ENCODE measurements around the gene GART.

Gene GART

GRCh38 chr21:33562389-33562788 lies 20.5 kb upstream of the GART start:
- Histone ChIP-seq H3K36me3 (ENCODE audit: insufficient read depth, low read length) (peaks cover 74% of the 10 kb centered on the region), H3K9me3 (ENCODE audit: insufficient read depth, low read depth, low read length) (no peaks in the 10 kb centered on the region), H3K9me2 (replicated peaks; ENCODE audit: low read depth, low read length) (no peaks in the 10 kb centered on the region), H2AFZ (ENCODE audit: low read length) (no peak overlapping the region), H4K20me1 (ENCODE audit: insufficient read depth, low read length, poor library complexity, severe bottlenecking) (peaks cover 61% of the 10 kb centered on the region), H3K4me3 (ENCODE audit: low read length, poor library complexity, severe bottlenecking) (no peak overlapping the region), H3K79me2 (ENCODE audit: insufficient read depth, low read length) (peaks cover 72% of the 10 kb centered on the region), H3K27me3 (ENCODE audit: insufficient read depth, low read length, poor library complexity, severe bottlenecking) (no peaks in the 10 kb centered on the region), H3K4me1 (ENCODE audit: insufficient read depth, low read length, poor library complexity, severe bottlenecking) (peaks cover 1% of the 10 kb centered on the region), H3K9ac (ENCODE audit: low read depth, low read length, poor library complexity, severe bottlenecking) (no peak overlapping the region), H3K4me2 (ENCODE audit: low read depth, low read length, poor library complexity, severe bottlenecking) (no peak overlapping the region), H3F3A (ENCODE audit: low read depth) (no peaks in the 10 kb centered on the region; the same call in 1 of the 2 replicates)
- no peak for TF ChIP-seq CTCF (conservative IDR thresholded peaks at IDR 0.05; ENCODE audit: low read length)
- TF ChIP-seq EZH2phosphoT487 (IDR thresholded peaks at IDR 0.05; ENCODE audit: borderline replicate concordance): no peak

GRCh38 chr21:33561373-33561772 lies 19.5 kb upstream of the GART start:
- peaks cover 68% of the 10 kb centered on the region for H4K20me1 ChIP-seq (ENCODE audit: insufficient read depth, low read length, poor library complexity, severe bottlenecking)
- no peaks in the 10 kb centered on the region; the same call in 1 of the 2 replicates for H3F3A ChIP-seq (ENCODE audit: low read depth)
- peaks cover 10% of the 10 kb centered on the region for H3K4me1 ChIP-seq (ENCODE audit: insufficient read depth, low read length, poor library complexity, severe bottlenecking)
- H3K4me3 ChIP-seq (ENCODE audit: low read length, poor library complexity, severe bottlenecking): no peak overlapping the region
- TF ChIP-seq EZH2phosphoT487 (IDR thresholded peaks at IDR 0.05; ENCODE audit: borderline replicate concordance): no peak
- TF ChIP-seq CTCF (conservative IDR thresholded peaks at IDR 0.05; ENCODE audit: low read length): no peak
- no peak overlapping the region for H2AFZ ChIP-seq (ENCODE audit: low read length)
- H3K9me2 ChIP-seq (replicated peaks; ENCODE audit: low read depth, low read length): no peaks in the 10 kb centered on the region
- no peaks in the 10 kb centered on the region for H3K27me3 ChIP-seq (ENCODE audit: insufficient read depth, low read length, poor library complexity, severe bottlenecking)
- H3K4me2 ChIP-seq (ENCODE audit: low read depth, low read length, poor library complexity, severe bottlenecking): no peak overlapping the region
- H3K79me2 ChIP-seq (ENCODE audit: insufficient read depth, low read length): peaks cover 82% of the 10 kb centered on the region
- H3K36me3 ChIP-seq (ENCODE audit: insufficient read depth, low read length): peaks cover 78% of the 10 kb centered on the region
- H3K9ac ChIP-seq (ENCODE audit: low read depth, low read length, poor library complexity, severe bottlenecking): no peak overlapping the region
- H3K9me3 ChIP-seq (ENCODE audit: insufficient read depth, low read depth, low read length): no peaks in the 10 kb centered on the region

DNA sequence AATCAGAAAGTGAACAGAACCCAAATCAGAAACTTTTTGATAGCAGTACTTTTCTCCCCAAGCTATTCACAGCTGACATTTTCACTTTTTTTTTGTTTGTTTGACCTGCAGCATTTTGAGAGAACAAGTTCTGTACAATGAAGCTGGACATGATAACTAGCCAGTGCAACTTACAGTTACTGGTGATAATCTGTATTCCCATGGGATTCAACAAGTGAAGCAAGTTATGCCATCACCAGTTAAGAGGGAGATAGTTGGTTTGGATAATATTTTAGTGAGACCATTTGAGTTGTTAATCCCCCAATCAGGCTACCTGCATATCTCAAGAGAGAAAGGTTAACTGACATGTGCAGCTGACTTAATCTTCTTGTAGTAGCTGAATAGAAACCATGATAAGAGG lies 19.0 kb upstream of the GART start:
- H3K4me2 ChIP-seq (ENCODE audit: low read depth, low read length, poor library complexity, severe bottlenecking): no peak overlapping the region
- H3K79me2 ChIP-seq (ENCODE audit: insufficient read depth, low read length): peaks cover 86% of the 10 kb centered on the region
- H2AFZ ChIP-seq (ENCODE audit: low read length): no peak overlapping the region
- H3K9me2 ChIP-seq (replicated peaks; ENCODE audit: low read depth, low read length): no peaks in the 10 kb centered on the region
- no peaks in the 10 kb centered on the region for H3K9me3 ChIP-seq (ENCODE audit: insufficient read depth, low read depth, low read length)
- no peak overlapping the region for H3K9ac ChIP-seq (ENCODE audit: low read depth, low read length, poor library complexity, severe bottlenecking)
- TF ChIP-seq EZH2phosphoT487 (IDR thresholded peaks at IDR 0.05; ENCODE audit: borderline replicate concordance) (no peak), CTCF (conservative IDR thresholded peaks at IDR 0.05; ENCODE audit: low read length) (no peak)
- no peaks in the 10 kb centered on the region for H3K27me3 ChIP-seq (ENCODE audit: insufficient read depth, low read length, poor library complexity, severe bottlenecking)
- H3K36me3 ChIP-seq (ENCODE audit: insufficient read depth, low read length): peaks cover 81% of the 10 kb centered on the region
- no peak overlapping the region for H3K4me3 ChIP-seq (ENCODE audit: low read length, poor library complexity, severe bottlenecking)
- H4K20me1 ChIP-seq (ENCODE audit: insufficient read depth, low read length, poor library complexity, severe bottlenecking): peaks cover 72% of the 10 kb centered on the region
- no peaks in the 10 kb centered on the region; the same call in 1 of the 2 replicates for H3F3A ChIP-seq (ENCODE audit: low read depth)
- H3K4me1 ChIP-seq (ENCODE audit: insufficient read depth, low read length, poor library complexity, severe bottlenecking): peaks cover 12% of the 10 kb centered on the region

Data from Loucy (cell line).